ENCODE results near the gene SRRM5. TPM values are rescaled to one million over a fixed set of nuclear protein-coding genes. Genes with fewer than 3 reads are reported as not detected.
A peak's percentile ranks its signal among the peaks of the same experiment; 100 is the strongest.

SRRM5 gene
- total and polyA plus RNA-seq, 2 of the 13 experiments (the other 11 are each of a cell fraction or from before 2014, with no cell fraction given) = 0.11 to 0.16 TPM

GRCh38 chr19:43622956-43623355 is 11.1 kb downstream of the SRRM5 start:
- ATAC-seq (no peak), DNase-seq (ENCODE audit: low spot score) (no peak), FAIRE-seq (no peak)
- ChIA-PET CTCF (ENCODE audit: low intra/inter-chr PET ratio, low total read pairs) (no interaction called here), POLR2A (interaction anchor here (1.0 kb wide), 1 partner anchor 27 kb away, joined by 3 read pairs; the partner anchor contains the start of genes IRGQ and ZNF576)
- Histone ChIP-seq H3K36me3 (replicated peaks in 1 of 2; ENCODE audit: control insufficient read depth in 1 of 2, insufficient read depth in 2 of 2, low read length in 2 of 2) (peaks cover 0 to 2% of the 10 kb centered on the region in 2 experiments; a peak in 1 of 5 replicates), H3K27me3 (ENCODE audit: control insufficient read depth in 1 of 2, insufficient read depth in 2 of 2, low read length in 2 of 2) (no peaks in the 10 kb centered on the region), H3K27ac (ENCODE audit: extremely low read length, insufficient read depth, low read length) (no peak overlapping the region), H3K9ac (ENCODE audit: insufficient read depth, low read depth, low read length) (no peak overlapping the region), H2AFZ (ENCODE audit: low read length) (no peak overlapping the region), H4K20me1 (ENCODE audit: insufficient read depth, low read length) (no peaks in the 10 kb centered on the region), H3K4me2 (ENCODE audit: low read depth, low read length) (no peak overlapping the region), H3K4me3 (replicated peaks in 1 of 3; ENCODE audit: insufficient read depth in 1 of 3, low read depth in 2 of 3, low read length in 3 of 3) (no peak overlapping the region), H3K9me3 (ENCODE audit: low read length) (no peaks in the 10 kb centered on the region), H3K4me1 (ENCODE audit: insufficient read depth, low read length) (peaks cover 24% of the 10 kb centered on the region), H3K79me2 (ENCODE audit: insufficient read depth, low read length) (peaks cover 11% of the 10 kb centered on the region)
- TF ChIP-seq AGO2 (optimal IDR thresholded peaks at IDR 0.05; ENCODE audit: low read depth, low read length) (peak; percentile 48), HNRNPK (IDR thresholded peaks at IDR 0.05; ENCODE audit: low read depth, low read length, poor library complexity, severe bottlenecking) (no peak)
- in situ Hi-C loops (cut with HindIII; ENCODE audit: extremely low pct_ligation_motif_present, low pct_unique_long_range_greater_than_20kb) (no loop called here), intact Hi-C loops (cut with micrococcal nuclease; ENCODE audit: unreplicated experiment) (no loop called here)
- WGBS (ENCODE audit: low lambda C conversion rate) = 100% methylated on average over 1 of the region's 1 CpG
- no TSS peak for BruUV-seq (replicated peaks)

- peaks cover 3% of the 10 kb centered on the region for H3K79me2 ChIP-seq (ENCODE audit: insufficient read depth, low read length)
- H2AFZ ChIP-seq (ENCODE audit: low read length) = no peak overlapping the region
- H3K4me3 ChIP-seq (replicated peaks in 1 of 3; ENCODE audit: insufficient read depth in 1 of 3, low read depth in 2 of 3, low read length in 3 of 3) = no peak overlapping the region
- peaks cover 0 to 2% of the 10 kb centered on the region in 2 experiments; a peak in 1 of 5 replicates for H3K36me3 ChIP-seq (replicated peaks in 1 of 2; ENCODE audit: control insufficient read depth in 1 of 2, insufficient read depth in 2 of 2, low read length in 2 of 2)
- no peaks in the 10 kb centered on the region for H4K20me1 ChIP-seq (ENCODE audit: insufficient read depth, low read length)
- no peak overlapping the region for H3K4me2 ChIP-seq (ENCODE audit: low read depth, low read length)
- peaks cover 14% of the 10 kb centered on the region for H3K4me1 ChIP-seq (ENCODE audit: insufficient read depth, low read length)
- FAIRE-seq (no peak), ATAC-seq (no peak), DNase-seq (ENCODE audit: low spot score) (no peak)
- no peak overlapping the region for H3K27ac ChIP-seq (ENCODE audit: extremely low read length, insufficient read depth, low read length)
- ChIA-PET CTCF (ENCODE audit: low intra/inter-chr PET ratio, low total read pairs) (no interaction called here), POLR2A (interaction anchor here (1.0 kb wide), 1 partner anchor 11 kb away, joined by 5 read pairs; no protein-coding TSS in a partner anchor)
- in situ Hi-C loops (cut with HindIII; ENCODE audit: extremely low pct_ligation_motif_present, low pct_unique_long_range_greater_than_20kb) = no loop called here
- H3K27me3 ChIP-seq (ENCODE audit: control insufficient read depth in 1 of 2, insufficient read depth in 2 of 2, low read length in 2 of 2) = no peaks in the 10 kb centered on the region
- WGBS (ENCODE audit: low lambda C conversion rate) = 97% methylated on average over 35 of the region's 35 CpGs
- BruUV-seq (replicated peaks) = no TSS peak
- no peak overlapping the region for H3K9ac ChIP-seq (ENCODE audit: insufficient read depth, low read depth, low read length)
- intact Hi-C loops (cut with micrococcal nuclease; ENCODE audit: unreplicated experiment) = no loop called here
- TF ChIP-seq ZFP36L2 (CRISPR knock-in tag; IDR thresholded peaks at IDR 0.05) (no peak), AGO2 (optimal IDR thresholded peaks at IDR 0.05; ENCODE audit: low read depth, low read length) (peak; percentile 88), ZNF619 (CRISPR knock-in tag; IDR thresholded peaks at IDR 0.05) (no peak)
- no peaks in the 10 kb centered on the region for H3K9me3 ChIP-seq (ENCODE audit: low read length)
Measured at GRCh38 chr19:43623889-43624670, 12.2 kb downstream of the SRRM5 start.

Data from HepG2 (cell line).